HG03460 (cell line): ENCODE results near the gene PTPRH.
A peak's percentile ranks its signal among the peaks of the same experiment; 100 is the strongest.

ENCODE experiments used
- ATAC-seq: cut with Tn5 transposase; IDR thresholded peaks from one replicate; pipeline ENCODE4 v1.9.1; 2021; ENCODE audit not compliant: unreplicated experiment

PTPRH gene

DNA sequence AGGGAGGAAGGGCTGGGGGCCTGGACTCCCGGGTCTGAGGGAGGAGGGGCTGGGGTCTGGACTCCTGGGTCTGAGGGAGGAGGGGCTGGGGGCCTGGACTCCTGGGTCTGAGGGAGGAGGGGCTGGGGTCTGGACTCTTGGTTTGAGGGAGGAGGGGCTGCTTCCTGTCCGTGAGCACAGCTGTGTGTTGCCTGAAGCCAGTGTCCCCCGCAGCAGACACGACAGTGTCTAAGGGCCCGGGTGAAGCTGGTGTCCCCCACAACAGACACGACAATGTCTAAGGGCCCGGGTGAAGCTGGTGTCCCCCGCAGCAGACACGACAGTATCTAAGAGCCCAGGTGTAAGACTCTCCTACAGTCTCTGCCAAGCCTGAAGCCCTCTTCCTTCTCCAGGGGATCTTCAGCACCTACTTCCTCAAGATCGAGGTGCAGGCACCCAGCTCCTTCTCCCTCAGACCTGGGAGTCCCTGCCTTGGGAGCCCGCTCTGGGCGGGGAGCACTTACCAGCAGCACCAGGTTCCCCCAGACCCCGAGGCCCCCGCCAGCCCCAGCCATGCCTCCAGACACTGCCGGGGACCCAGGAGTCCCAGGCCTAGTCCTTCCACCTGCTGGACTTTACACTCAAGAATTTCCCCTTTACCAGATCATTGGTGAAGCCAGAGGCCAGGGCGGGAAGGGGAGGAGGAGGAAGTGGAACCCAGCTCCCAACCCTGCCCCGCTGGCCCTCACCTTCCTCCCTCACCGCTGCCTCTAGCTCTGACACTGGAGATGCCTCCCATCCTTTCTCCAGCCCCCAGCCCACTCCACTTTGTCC, at the start of gene PTPRH:
Gene PTPRH (minus strand): TSS at position 622 of the 813 bp plus-strand sequence. CDS start 68 bp downstream, at position 554.
- ATAC-seq, result no peak

DNA sequence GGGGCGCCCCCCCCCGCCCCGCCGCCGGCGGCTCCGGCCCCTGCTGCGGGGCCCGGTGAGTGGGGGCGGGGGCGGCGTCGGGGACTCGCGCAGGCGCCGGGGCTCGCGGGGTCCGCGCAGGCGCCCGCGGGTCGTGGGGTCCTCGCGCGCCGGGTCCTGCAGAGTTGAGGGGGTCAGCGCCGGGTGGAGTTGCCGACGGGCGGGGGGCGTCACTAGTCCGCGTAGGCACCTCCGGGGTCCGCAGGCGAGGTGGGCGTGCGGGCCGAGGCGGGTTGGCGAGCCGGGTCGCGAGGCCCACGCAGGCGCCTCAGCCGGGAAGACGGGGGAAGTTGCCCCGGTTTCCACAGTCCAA, 49.2 kb upstream of the PTPRH start:
- ATAC-seq, result peak; percentile 3

DNA sequence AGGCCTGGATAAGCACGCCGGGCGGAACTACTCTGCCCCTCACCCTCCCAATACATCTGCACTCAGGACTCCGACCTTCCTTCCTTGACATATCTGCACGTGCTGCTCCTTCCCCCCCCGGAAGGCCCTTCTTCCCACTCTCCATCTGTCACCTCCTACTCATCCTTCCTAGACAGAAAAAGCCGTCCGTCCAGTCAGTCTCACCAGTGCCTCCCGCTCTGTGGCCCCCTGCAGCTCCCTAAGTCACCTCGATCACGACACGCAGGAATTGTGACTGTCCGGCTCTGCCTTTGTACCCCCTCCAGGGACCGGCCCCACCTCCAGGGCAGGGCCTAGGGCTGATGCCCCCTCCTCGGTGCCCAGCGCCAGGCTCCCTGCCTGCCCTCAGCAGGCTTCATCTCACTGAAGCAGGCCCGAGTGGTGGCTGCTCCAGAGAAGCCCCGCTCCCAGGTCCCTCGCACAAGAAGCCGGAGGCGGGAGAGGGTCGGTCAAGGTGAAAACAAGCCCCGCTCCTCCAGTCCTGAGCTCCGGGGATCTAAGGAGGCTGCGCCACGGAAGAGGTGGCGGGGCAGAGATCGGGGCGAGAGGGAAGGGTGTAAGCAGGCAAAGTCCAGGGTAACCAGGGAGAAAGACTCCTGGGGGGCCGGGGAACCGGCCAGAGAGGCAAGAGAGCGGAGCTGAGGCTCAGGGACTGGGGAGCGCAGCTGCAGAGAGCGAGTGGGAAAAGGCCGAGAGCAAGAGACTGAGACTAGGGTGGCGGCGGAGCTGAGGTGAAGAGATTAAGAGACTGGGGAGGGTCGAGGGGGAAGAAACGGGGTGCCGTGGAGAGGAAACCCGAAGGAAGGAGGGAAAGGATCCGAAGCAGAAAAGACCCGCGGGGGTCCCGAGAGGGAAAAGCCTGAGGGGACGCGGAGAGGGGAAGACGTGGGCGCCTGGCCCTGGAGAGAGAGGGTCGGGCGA, 48.4 kb upstream of the PTPRH start:
- no peak for ATAC-seq

DNA sequence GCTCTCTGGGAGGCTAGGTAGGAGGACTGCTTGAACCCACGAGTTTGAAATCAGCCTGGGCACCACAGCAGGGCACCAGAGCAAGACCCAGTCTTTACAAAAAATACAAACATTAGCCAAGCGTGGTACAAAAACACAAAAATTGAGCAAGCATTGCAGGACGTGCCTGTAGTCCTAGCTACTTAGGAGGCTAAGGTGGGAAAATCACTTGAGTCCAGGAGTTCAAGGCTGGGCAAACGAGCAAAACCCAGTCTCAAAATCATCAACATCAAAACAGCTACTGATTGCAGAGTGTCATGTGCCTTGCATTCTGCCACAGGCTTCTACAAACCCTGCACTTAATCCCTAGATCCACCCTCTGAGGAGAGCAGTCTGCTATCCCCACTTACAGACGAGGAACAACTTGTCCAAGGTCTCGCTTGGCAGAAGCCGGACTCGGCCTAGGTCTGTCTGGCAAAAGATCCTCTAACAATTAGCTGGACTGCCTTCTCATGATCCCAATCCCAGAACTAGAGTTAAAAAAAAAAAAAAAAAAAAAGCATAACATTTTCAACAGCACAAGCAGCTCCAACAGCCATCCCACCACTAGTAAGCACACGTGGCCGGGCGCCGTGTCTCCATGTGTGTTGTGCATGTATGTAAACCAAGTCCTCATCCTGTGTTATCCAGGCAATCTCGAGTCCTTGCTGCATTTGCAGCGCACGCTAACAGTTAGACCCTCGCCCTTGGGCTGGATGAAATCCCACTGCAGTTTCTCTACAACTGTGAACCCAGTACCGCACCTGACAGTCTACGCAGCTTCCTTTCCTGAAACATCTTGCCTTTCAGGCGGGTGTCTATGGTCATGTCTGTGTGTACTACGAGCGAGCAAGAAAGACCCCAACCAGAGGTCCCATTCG, 47.5 kb upstream of the PTPRH start:
- no peak for ATAC-seq

- no peak for ATAC-seq
These were observed 46.5 kb upstream of the PTPRH start for GRCh38 chr19:55255618-55256423.

DNA sequence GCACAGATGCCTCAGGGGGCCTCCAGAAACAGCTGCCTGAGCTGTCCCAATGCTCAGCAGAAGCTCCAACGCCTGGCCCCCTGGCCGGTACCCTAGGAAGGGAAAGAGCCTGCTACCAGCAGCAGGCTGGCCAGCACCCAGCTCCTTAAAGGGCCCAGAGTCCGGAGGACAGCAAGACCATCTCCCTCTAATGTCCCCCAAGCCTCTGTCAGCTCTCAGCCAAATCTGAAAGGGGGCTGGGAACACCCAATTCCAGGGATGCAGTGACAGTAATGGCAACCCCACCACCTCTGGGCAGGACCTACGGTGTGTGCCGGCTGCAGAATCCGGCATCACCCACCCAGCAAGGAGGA, 45.3 kb upstream of the PTPRH start:
- ATAC-seq, result no peak

- ATAC-seq, result no peak
These were observed 44.7 kb upstream of the PTPRH start for GRCh38 chr19:55253842-55254624.

GRCh38 chr19:55252760-55253663, 43.7 kb upstream of the PTPRH start:
- ATAC-seq, result no peak

- ATAC-seq, result no peak
These were observed 42.2 kb upstream of the PTPRH start for GRCh38 chr19:55251341-55252081.

DNA sequence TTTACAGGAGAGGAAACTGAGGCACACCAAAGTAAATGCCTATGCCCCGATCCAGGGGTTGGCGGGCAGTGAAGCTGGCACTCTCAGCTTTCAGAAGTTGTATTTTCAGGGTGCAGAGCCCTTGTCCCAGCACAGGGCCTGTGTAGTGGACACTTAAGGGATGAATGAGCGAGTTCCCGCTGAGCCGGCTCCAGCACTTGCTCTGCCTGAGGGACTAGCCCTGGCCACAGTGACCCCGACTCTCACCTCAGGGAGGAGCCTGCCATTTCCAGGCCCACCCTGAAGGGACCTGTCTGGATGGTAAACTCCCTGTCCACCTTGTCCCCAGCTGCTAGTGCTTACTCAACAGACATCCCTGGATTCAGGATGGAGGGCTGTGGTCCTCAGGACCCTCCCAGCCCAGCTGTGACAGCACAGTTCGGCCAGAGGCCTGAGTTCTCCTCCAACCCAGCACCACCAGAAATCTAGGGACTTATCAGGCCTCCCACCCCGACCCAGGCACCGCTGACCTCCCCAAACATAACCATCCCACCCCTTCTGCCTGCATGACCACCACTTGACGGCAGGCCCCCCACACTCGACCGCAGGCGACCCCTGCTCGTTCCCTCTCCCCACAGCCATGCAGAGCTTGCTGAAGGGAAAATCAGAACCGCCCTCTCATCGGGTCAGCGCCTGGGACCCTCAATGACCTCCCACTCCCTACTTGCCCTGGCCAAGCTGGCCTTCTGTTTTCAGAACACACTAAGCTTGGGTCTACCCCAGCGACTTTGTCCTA, 41.1 kb upstream of the PTPRH start:
- no peak for ATAC-seq

DNA sequence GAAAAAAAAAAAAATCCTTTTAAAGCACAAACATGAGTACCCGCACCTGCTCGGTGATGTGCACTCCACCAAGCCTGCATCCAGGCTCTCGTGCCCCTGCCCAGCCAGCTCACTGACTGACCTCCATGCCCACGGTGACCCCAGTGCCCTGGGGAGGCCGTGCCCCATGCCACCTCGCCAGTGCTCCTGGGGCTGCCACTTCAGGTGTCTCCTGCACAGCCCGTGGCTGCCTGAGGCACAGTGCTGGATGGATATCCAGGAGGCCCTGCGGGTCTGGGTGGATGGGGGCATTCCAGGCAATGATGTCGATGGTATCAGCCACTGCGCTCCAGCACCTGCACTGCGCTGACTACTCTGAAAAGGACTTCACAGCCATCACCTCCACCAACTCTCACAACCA, 40.5 kb upstream of the PTPRH start:
- ATAC-seq, result no peak

GRCh38 chr19:55248704-55249103, 39.4 kb upstream of the PTPRH start:
- ATAC-seq, result no peak

DNA sequence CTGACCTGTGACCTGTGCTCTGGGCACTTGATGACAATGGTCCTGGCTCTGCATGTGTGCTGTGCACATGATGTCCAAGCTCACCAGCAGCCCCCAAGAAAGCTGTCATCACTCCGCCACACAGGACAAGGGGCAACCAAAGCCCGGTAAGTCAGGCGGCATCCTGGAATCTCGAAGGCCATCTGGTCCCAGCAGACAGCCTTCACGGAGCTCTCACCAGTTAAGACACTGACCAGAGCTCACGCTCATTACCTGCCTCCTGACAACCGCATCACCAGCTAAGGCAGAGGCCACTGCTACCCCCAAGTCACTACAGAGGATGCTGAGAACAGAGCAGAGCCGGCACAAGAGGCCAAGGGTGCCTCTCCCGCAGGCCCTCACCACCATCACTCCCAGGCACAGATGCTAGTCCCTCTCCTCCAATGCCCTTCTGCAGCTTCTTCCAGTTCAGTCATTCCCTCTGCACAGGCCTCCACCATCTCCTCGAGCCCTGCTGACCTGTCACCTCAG, 38.9 kb upstream of the PTPRH start:
- ATAC-seq, result no peak

DNA sequence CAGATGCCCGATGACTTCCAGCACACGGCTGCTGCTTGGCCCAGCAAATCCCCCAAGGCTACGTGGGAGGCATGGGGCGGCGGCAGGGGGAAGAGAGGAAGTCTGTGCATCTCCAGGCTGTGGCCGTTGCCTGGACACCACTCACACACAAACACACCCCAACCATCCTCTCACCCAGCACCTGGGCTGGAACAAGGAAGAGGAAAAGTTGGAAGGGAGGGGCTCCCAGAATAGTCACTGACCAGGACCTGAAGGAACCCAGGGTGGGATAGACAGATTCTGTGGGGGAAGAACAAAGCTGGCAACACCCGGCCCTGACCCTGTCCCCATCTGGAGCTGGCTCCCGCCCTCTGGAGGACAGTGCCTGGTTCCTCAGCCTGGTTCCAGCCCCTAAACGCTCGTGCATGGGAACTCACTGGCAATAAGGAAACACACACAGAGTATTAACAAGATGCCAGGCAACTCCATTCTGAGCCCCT, 38.4 kb upstream of the PTPRH start:
- no peak for ATAC-seq

GRCh38 chr19:55246462-55247451, 37.5 kb upstream of the PTPRH start:
- ATAC-seq, result no peak
